ENCODE data around the gene C6orf120.

C6orf120 gene

GRCh38 chr6:169666441-169666840 lies 35.5 kb upstream of the C6orf120 start:
- no peak for DNase-seq (ENCODE audit: low read depth)
- TF ChIP-seq CTCF (IDR thresholded peaks at IDR 0.05; ENCODE audit: insufficient read depth, low read depth, low read length, missing control alignments), result no peak
- no peak overlapping the region for H3K4me3 ChIP-seq (ENCODE audit: low read depth, low read length)

- H3K4me3 ChIP-seq (ENCODE audit: low read depth, low read length), result no peak overlapping the region
- TF ChIP-seq CTCF (IDR thresholded peaks at IDR 0.05; ENCODE audit: insufficient read depth, low read depth, low read length, missing control alignments), result no peak
- no peak for DNase-seq (ENCODE audit: low read depth)
These were observed 34.2 kb upstream of the C6orf120 start for GRCh38 chr6:169667716-169668115.

GRCh38 chr6:169668203-169668847 lies 33.6 kb upstream of the C6orf120 start:
- no peak overlapping the region for H3K4me3 ChIP-seq (ENCODE audit: low read depth, low read length)
- no peak for DNase-seq (ENCODE audit: low read depth)
- TF ChIP-seq CTCF (IDR thresholded peaks at IDR 0.05; ENCODE audit: insufficient read depth, low read depth, low read length, missing control alignments), result no peak

GRCh38 chr6:169669147-169669546 lies 32.8 kb upstream of the C6orf120 start:
- H3K4me3 ChIP-seq (ENCODE audit: low read depth, low read length), result no peak overlapping the region
- no peak for TF ChIP-seq CTCF (IDR thresholded peaks at IDR 0.05; ENCODE audit: insufficient read depth, low read depth, low read length, missing control alignments)
- DNase-seq (ENCODE audit: low read depth), result no peak

- no peak overlapping the region for H3K4me3 ChIP-seq (ENCODE audit: low read depth, low read length)
- TF ChIP-seq CTCF (IDR thresholded peaks at IDR 0.05; ENCODE audit: insufficient read depth, low read depth, low read length, missing control alignments), result no peak
- no peak for DNase-seq (ENCODE audit: low read depth)
These were observed 32.0 kb upstream of the C6orf120 start for GRCh38 chr6:169669889-169670288.

- H3K4me3 ChIP-seq (ENCODE audit: low read depth, low read length), result no peak overlapping the region
- DNase-seq (ENCODE audit: low read depth), result no peak
- no peak for TF ChIP-seq CTCF (IDR thresholded peaks at IDR 0.05; ENCODE audit: insufficient read depth, low read depth, low read length, missing control alignments)
These were observed 30.4 kb upstream of the C6orf120 start for GRCh38 chr6:169671563-169671962.

- DNase-seq (ENCODE audit: low read depth), result no peak
- H3K4me3 ChIP-seq (ENCODE audit: low read depth, low read length), result no peak overlapping the region
These were observed 26.9 kb upstream of the C6orf120 start for GRCh38 chr6:169675011-169675410.

More at GRCh38 chr6:169675011-169675410, 26.9 kb upstream of the C6orf120 start:
- TF ChIP-seq CTCF (IDR thresholded peaks at IDR 0.05; ENCODE audit: insufficient read depth, low read depth, low read length, missing control alignments), result no peak
